SIG-M5 treated with dmso at 0.1 percent for 504 hours (cell line): ENCODE measurements around the gene FGF22.

ENCODE experiments used
- DNase-seq: peaks from one replicate; lab custom pipeline; 2025; ENCODE audit not compliant: unreplicated experiment; lab: John Stamatoyannopoulos, UW

FGF22 gene

GRCh38 chr19:642767-643727 lies 3.4 kb downstream of the FGF22 start:
- DNase-seq: no peak

- DNase-seq: no peak
These were observed 4.1 kb downstream of the FGF22 start for GRCh38 chr19:643736-644135.

DNA sequence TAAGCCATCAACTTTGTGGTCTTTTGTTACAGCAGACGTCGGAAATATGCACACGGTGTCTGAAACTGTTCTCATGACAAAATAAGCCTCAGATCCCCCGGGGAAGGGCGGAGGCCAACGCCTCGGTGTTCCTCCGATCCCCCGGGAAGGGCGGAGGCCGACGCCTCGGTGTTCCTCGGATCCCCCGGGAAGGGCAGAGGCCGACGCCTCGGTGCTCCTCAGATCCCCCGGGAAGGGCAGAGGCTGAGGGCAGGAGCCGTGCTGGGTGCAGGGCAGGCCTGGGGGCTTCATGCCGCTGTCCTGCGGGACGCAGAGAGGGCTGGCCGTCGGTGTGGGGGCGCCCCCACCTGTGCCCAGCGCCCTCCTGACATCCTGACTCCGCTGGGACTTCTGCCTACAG lies 4.7 kb downstream of the FGF22 start:
- DNase-seq: no peak

GRCh38 chr19:644789-645188 lies 5.1 kb downstream of the FGF22 start:
- no peak for DNase-seq

DNA sequence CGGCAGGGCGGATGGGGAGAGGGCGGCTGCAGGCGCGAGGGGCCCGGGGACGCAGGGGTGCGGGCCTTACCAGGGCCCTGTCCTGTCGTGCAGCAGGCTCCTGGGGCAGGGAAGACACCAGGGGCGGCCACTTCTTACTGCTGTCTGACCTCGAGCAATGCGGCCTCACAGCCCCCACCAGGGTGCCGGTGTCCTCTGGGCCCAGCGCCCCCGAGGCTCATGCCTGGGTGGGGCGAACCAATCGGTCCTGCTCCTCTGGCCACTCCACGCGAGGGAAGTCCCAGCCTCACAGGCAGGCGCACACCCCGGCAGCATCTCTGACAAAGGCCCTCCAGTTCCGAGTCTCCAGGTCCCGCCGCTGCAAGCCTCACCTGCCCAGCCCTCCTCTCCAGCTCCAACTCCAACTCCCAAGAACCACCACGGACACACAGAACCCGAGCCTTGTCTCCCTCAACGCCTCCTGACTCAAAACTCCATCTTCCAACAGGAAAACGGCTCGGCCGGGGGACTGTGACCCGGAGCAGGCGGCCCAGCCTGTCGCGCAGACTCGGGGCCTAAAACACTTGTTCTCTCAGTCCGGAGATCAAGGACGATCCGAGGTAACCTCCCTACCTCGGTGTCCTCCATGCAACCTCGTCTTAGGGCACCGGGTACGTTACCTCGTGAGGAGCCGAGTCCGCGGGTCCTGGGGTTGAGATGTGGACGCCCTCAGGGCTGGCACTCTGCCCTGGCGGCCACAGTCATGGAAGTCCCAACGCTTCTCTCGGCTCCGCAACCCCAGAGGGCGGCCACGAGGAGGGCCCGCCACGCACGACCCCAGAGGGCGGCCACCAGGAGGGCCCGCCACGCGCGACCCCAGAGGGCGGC lies 6.5 kb downstream of the FGF22 start:
- DNase-seq: no peak

DNA sequence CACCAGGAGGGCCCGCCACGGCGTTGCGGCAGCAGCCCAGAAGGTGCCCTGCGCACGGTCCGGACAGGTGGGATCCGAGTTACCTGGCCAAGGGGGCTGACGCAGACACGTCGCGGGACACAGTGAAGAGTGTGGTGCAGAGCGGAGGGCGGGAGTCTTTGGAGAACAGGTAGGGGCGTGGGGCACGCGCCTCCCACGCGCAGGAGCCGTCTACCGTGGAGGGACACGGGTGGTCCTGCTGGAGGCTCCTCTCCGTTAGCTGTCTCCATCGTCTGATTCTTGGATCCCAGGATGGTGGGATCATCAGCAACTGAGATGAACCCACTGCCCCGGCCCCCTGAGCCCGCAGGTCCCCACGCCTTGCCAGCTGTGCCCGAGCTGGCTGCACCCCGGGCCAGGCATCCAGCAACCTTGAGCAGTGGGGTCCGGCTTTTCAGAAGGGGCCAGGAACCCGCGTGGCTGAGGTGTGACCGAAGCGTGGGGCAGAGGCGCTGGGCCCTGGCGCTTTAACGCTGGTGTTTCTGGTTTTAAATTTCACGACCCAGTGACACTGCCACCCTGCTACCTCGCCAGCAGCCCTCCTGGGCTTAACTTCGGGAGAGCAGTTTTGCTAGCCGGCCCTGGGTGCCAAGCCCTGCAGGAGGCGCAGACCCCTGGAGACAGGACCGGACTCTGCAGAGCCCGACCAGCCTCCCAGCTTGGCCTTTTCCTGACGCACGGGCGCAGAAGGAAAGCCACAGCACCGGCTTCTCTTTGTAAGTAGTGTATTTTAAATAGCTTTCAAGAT lies 7.3 kb downstream of the FGF22 start:
- no peak for DNase-seq

GRCh38 chr19:647566-648284 lies 8.0 kb downstream of the FGF22 start:
- DNase-seq: no peak

GRCh38 chr19:648305-648704 lies 8.6 kb downstream of the FGF22 start:
- no peak for DNase-seq

GRCh38 chr19:648904-649801 lies 9.5 kb downstream of the FGF22 start:
- no peak for DNase-seq

DNA sequence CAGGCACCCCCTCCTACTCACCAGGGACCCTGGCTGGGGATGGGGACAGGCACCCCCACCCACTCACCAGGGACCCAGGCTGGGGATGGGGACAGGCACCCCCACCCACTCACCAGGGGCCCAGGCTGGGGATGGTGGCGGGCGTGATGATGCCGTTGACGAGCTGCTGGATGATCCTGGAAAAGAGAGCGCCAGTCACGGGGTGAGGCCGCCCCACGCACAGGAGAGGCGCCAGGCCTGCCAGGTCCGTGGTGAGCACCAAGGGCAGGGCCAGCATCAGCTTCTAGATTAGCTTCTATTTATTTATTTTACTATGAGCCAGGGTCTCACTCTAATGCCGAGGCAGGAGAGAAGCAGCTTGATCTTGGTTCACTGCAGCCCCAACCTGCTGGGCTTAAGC lies 10.4 kb downstream of the FGF22 start:
- no peak for DNase-seq

GRCh38 chr19:651114-651818 lies 11.6 kb downstream of the FGF22 start:
- no peak for DNase-seq

DNA sequence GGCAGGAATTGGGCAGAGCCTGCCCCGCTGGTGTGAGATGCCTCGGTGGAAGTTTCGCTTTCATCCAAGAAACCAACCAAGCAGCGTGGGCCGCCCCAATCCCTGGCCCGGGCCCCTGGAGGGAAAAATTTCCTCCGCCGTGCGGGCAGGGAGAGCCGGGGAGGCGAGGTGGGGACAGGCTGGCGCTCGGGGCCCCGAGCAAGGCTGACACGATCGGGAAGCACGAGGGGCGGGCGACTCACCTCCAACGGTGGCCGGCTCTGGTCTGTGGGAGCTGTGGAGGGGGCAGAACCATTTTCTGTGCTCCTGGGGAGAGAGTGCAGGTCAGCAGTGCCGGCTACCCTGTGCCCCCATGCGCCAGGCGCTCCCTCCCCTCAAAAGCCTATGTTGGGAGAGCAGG lies 12.3 kb downstream of the FGF22 start:
- no peak for DNase-seq

DNA sequence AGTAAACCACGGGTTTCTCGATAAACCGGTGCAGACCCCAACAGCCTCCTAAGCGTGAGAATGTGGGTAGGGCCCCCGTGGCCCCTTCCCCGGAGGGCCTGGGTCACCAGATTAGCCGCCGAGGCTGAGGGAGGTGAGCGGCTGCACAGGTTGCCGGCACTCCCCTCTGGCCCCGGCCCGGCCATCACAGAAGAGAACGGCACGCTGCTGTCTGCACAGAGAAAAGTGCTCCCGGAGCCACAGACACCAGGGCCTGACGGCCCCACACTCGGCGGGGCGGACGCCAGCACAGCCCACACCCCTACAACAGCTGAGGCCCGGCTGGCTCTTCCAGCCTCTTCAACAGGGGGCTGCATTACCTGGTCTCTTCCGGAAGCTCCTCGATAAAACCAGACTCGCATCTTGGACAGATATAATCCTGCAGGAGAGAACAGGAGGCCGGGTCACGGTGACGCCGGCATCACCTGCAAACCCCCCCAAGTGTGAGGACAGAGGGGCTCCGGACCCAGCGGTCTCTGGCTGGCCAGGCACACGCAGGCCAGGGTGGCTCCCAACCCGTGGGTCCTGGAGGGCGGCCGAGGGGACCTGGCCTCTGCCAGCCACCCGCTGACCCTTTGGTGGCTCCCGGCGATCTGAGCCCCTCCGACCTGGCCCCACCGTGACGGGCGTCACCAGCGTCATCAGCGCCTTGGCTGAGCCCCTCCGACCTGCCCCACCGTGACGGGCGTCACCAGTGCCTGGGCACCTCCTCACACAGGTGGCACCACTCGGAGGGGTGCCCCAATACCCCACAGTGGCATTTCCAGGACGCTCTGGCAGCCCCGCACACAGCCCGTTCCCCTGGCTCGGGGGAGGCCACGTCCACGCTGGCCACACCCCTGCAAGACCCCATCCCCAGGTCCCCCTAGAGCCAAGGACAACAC lies 13.0 kb downstream of the FGF22 start:
- no peak for DNase-seq

- DNase-seq: no peak
These were observed 13.7 kb downstream of the FGF22 start for GRCh38 chr19:653425-653824.

GRCh38 chr19:655691-656090 lies 16.0 kb downstream of the FGF22 start:
- no peak for DNase-seq

GRCh38 chr19:656751-657559 lies 17.3 kb downstream of the FGF22 start:
- no peak for DNase-seq

- DNase-seq: no peak
These were observed 17.9 kb downstream of the FGF22 start for GRCh38 chr19:657611-658010.
